HCT116 (cell line): ENCODE data around the gene SLC9A9. TPM values are rescaled to one million over a fixed set of nuclear protein-coding genes. Genes with fewer than 3 reads are reported as not detected.

Experiments used
- ATAC-seq: fragments of 200-7000 bp; cut with Tn5 transposase; 2 replicates; pipeline ENCODE4 v1.9.1; 2020; ENCODE audit warnings: mild to moderate bottlenecking, moderate library complexity
- BruUV-seq: library from RNA; stranded (reverse); fragments of 400-500 nt; replicated peaks from 2 replicates; lab custom pipeline; 2021; lab: Mats Ljungman, UMichigan
- CTCF ChIA-PET: fragments of 300-600 bp; sonication (Branson Sonifier 250); formaldehyde crosslinking; loops from one replicate; lab custom pipeline; 2021; ENCODE audit warnings: antibody characterized with exemption; lab: Charles Lee
- POLR2A ChIA-PET: fragments of 300-600, 350-600 bp; sonication (Branson Sonifier 250); formaldehyde crosslinking; loops from one replicate; lab custom pipeline; 2021; ENCODE audit warnings: antibody characterized with exemption; lab: Charles Lee
- RAD21 ChIA-PET, 2 experiments: fragments of 300-600 bp; sonication (Branson Sonifier 250); formaldehyde crosslinking; loops; one replicate each; lab custom pipeline; 2023; ENCODE audit warnings: low total read pairs in 2 of 2; ENCODE audit not compliant: uncharacterized antibody in 2 of 2, unreplicated experiment in 2 of 2, low non-redundant PET in 1 of 2; lab: Charles Lee
- DNase-seq: peaks from one replicate; pipeline ENCODE4 v3.0.0-alpha.2; 2010; ENCODE audit warnings: low read depth, low spot score
- H2AFZ ChIP-seq: fragments of 200-600 bp; shearing (Covaris generic), sonication (generic); 2 replicates; pipeline ENCODE4 v1.6.1; 2017; ENCODE audit warnings: low read depth, mixed run types, mixed read lengths, antibody characterized with exemption, low read length; ENCODE audit not compliant: poor library complexity, severe bottlenecking
- H3K27ac ChIP-seq: 2 replicates; pipeline ENCODE4 v1.5.1; 2012; ENCODE audit warnings: low read depth, low read length
- H3K27me3 ChIP-seq: fragments of 200-600 bp; sonication (generic); 2 replicates; pipeline ENCODE4 v1.6.1; 2016; ENCODE audit warnings: mixed run types, low read length, mixed read lengths; ENCODE audit not compliant: insufficient read depth
- H3K36me3 ChIP-seq, 2 experiments: fragments of 200-500 bp in 1 of 2; fragments of 200-600 bp in 1 of 2; sonication (Bioruptor generic) in 1 of 2; sonication (generic) in 1 of 2; 2 replicates each; pipeline versions ENCODE4 v1.5.1 to v1.6.1; 2014 to 2016; ENCODE audit warnings: low read length in 2 of 2, inconsistent platforms in 1 of 2, mixed read lengths in 1 of 2, mixed run types in 1 of 2; ENCODE audit not compliant: insufficient read depth in 2 of 2, control insufficient read depth in 1 of 2
- H3K4me1 ChIP-seq, 2 experiments: fragments of 200-600 bp in 1 of 2; sonication (generic) in 1 of 2; 2 replicates each; pipeline versions ENCODE4 v1.5.1 to v1.6.1; 2012 to 2017; ENCODE audit warnings: low read length in 2 of 2, inconsistent platforms in 1 of 2, mild to moderate bottlenecking in 1 of 2, mixed read lengths in 1 of 2, mixed run types in 1 of 2, moderate library complexity in 1 of 2; ENCODE audit not compliant: insufficient read depth in 2 of 2, control insufficient read depth in 1 of 2
- H3K4me2 ChIP-seq: fragments of 200-600 bp; sonication (generic); 2 replicates; pipeline ENCODE4 v1.6.1; 2017; ENCODE audit warnings: mixed run types, low read length, mixed read lengths
- H3K4me3 ChIP-seq, 2 experiments: fragments of 200-600 bp in 1 of 2; sonication (generic) in 1 of 2; replicated peaks in 1 of 2; 2 replicates each; pipeline ENCODE4 v1.5.1; 2011 to 2016; ENCODE audit warnings: low read length in 2 of 2, control low read depth in 1 of 2, low read depth in 1 of 2, mild to moderate bottlenecking in 1 of 2, mixed read lengths in 1 of 2, mixed run types in 1 of 2
- H3K79me2 ChIP-seq: fragments of 200-600 bp; sonication (generic); 2 replicates; pipeline ENCODE4 v1.6.1; 2017; ENCODE audit warnings: mild to moderate bottlenecking, mixed run types, low read length, moderate library complexity, mixed read lengths; ENCODE audit not compliant: insufficient read depth
- H3K9ac ChIP-seq: fragments of 200-600 bp; sonication (generic); 2 replicates; pipeline ENCODE4 v1.6.1; 2016; ENCODE audit warnings: low read length, mixed read lengths
- H3K9me2 ChIP-seq: fragments of 200-600 bp; sonication (generic), shearing (Covaris generic); 2 replicates; pipeline ENCODE4 v1.6.1; 2017; ENCODE audit warnings: mixed run types, mild to moderate bottlenecking, moderate library complexity; ENCODE audit not compliant: insufficient read depth
- H3K9me3 ChIP-seq, 2 experiments: fragments of 200-500 bp in 1 of 2; fragments of 200-600 bp in 1 of 2; sonication (Bioruptor generic) in 1 of 2; sonication (generic) in 1 of 2; 2 replicates each; pipeline ENCODE4 v1.6.1; 2014 to 2017; ENCODE audit warnings: low read length in 2 of 2, mixed read lengths in 2 of 2, inconsistent platforms in 1 of 2, low read depth in 1 of 2, mild to moderate bottlenecking in 1 of 2, mixed run types in 1 of 2, moderate library complexity in 1 of 2; ENCODE audit not compliant: control insufficient read depth in 1 of 2, insufficient read depth in 1 of 2
- H4K20me1 ChIP-seq: fragments of 200-600 bp; sonication (generic), shearing (Covaris generic); 2 replicates; pipeline ENCODE4 v1.6.1; 2017; ENCODE audit warnings: mixed run types, mild to moderate bottlenecking, moderate library complexity; ENCODE audit not compliant: insufficient read depth
- CBX3 ChIP-seq: IDR thresholded peaks from 2 replicates; pipeline ENCODE4 v1.6.1; 2012; ENCODE audit warnings: low read depth
- EGR1 ChIP-seq: IDR thresholded peaks from 2 replicates; pipeline ENCODE4 v1.6.1; 2012; ENCODE audit warnings: low read depth
- ELF1 ChIP-seq: IDR thresholded peaks from 2 replicates; pipeline ENCODE4 v1.6.1; 2012; ENCODE audit warnings: low read depth, borderline replicate concordance
- EZH2 ChIP-seq: fragments of 200-600 bp; sonication (generic); IDR thresholded peaks from 2 replicates; pipeline ENCODE4 v1.6.1; 2017; ENCODE audit warnings: antibody characterized with exemption, mixed run types
- EZH2phosphoT487 ChIP-seq: fragments of 200-600 bp; IDR thresholded peaks from 2 replicates; pipeline ENCODE4 v1.6.1; 2018; ENCODE audit warnings: antibody characterized with exemption, borderline replicate concordance
- MAX ChIP-seq: IDR thresholded peaks from 2 replicates; pipeline ENCODE4 v1.6.1; 2012
- POLR2A ChIP-seq: IDR thresholded peaks from 2 replicates; pipeline ENCODE4 v1.7.0; 2011; ENCODE audit warnings: borderline replicate concordance; ENCODE audit not compliant: insufficient read depth, insufficient read length; ENCODE audit errors: extremely low read depth
- POLR2AphosphoS5 ChIP-seq: IDR thresholded peaks from 2 replicates; pipeline ENCODE4 v1.6.1; 2011; ENCODE audit warnings: mild to moderate bottlenecking, low read depth, low read length, moderate library complexity
- RAD21 ChIP-seq: IDR thresholded peaks from 2 replicates; pipeline ENCODE4 v1.6.1; 2012; ENCODE audit warnings: low read depth, mild to moderate bottlenecking
- SP1 ChIP-seq: IDR thresholded peaks from 2 replicates; pipeline ENCODE4 v1.6.1; 2012; ENCODE audit warnings: low read depth
- SRF ChIP-seq: IDR thresholded peaks from 2 replicates; pipeline ENCODE4 v1.6.1; 2012; ENCODE audit warnings: low read depth
- TCF7L2 ChIP-seq: IDR thresholded peaks from 2 replicates; pipeline ENCODE4 v1.7.0; 2011; ENCODE audit warnings: borderline replicate concordance, inconsistent platforms; ENCODE audit not compliant: insufficient read depth, insufficient read length; ENCODE audit errors: extremely low read depth
- ZNF274 ChIP-seq: fragments of 200-500 bp; sonication (Bioruptor generic); IDR thresholded peaks from 2 replicates; pipeline ENCODE4 v1.6.1; 2014; ENCODE audit warnings: mild to moderate bottlenecking, low read depth, low read length, inconsistent platforms
- intact Hi-C: fragments of 100-400 bp; cut with micrococcal nuclease; formaldehyde crosslinking; loops from 2 replicates; pipeline ENCODE4 v1.10.0; 2022
- total RNA-seq: library from RNA; stranded (reverse); gene quantifications from one replicate; pipeline ENCODE4 v1.2.1, GENCODE V29; 2021; ENCODE audit not compliant: unreplicated experiment
- TF ChIP-seq, protein P1 (sequence below): IDR thresholded peaks from 2 replicates; pipeline ENCODE4 v1.6.1; 2011; ENCODE audit warnings: mild to moderate bottlenecking, low read length, moderate library complexity; ENCODE audit not compliant: insufficient replicate concordance; ENCODE audit errors: extremely low read depth
- TF ChIP-seq, protein P2 (sequence below), 3 experiments: fragments of 200-600 bp in 1 of 3; sonication (generic) in 1 of 3; IDR thresholded peaks in 2 of 3; conservative IDR thresholded peaks in 1 of 3; 2 replicates each; pipeline ENCODE4 v1.5.1; 2012 to 2017; ENCODE audit warnings: low read depth in 2 of 3, low read length in 2 of 3, antibody characterized with exemption in 1 of 3, borderline replicate concordance in 1 of 3, control low read depth in 1 of 3, mild to moderate bottlenecking in 1 of 3, mixed read lengths in 1 of 3, mixed run types in 1 of 3, moderate library complexity in 1 of 3; ENCODE audit not compliant: insufficient read depth in 1 of 3
- TF ChIP-seq, protein P3 (sequence below): IDR thresholded peaks from 2 replicates; pipeline ENCODE4 v1.6.1; 2012

SLC9A9 gene
- total RNA-seq, 1 experiment from 2014 or later = 0.20 TPM

DNA sequence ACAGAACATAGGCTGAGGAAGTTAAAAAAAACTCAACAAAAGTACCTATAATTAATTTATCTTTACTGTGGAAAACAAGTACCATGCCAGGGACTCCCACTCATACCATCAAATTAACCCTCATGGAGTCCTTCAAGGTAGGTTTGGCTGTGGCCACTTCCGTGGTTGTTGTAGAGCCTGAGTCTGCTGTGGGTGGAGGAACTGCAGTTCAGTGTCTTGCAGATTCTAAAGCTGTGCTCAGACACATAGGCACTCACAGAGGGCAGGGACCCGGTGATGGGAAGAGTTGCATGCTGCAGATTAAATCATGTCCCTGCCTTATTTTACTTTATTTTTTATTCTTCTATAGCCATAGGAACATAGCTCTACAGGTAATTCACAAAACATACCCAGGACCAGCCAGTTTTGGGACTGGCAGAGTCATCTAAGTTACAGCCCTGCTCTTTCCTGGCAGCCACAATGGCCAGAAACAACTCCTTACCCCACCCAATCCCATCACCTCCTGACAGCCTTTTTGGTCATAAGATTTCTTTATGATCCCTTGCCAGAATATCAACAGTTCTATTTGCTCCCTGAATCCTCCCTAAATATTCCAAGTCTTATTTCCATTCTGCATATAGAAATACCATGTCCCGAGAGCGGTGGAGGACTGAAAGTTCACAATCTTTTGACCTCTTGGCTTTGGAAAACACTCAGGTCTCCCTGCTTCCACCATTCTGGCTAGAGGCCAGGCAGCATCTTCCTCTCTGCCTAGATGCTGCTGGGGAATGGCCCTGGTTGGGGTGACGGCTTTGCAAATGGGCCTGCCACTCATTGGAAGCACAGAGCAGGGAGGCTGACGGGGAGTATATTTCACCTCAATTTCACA is 535.0 kb downstream of the SLC9A9 start (continued):
- TF ChIP-seq EGR1 (no peak), MAX (no peak)

GRCh38 chr3:143311096-143311495 is 537.2 kb downstream of the SLC9A9 start:
- DNase-seq (no peak), ATAC-seq (no peak)
- Histone ChIP-seq H3K4me1 (peaks cover 0 to 8% of the 10 kb centered on the region in 2 experiments; a peak in 1 of 4 replicates), H3K9me2 (no peaks in the 10 kb centered on the region), H3K4me2 (no peak overlapping the region), H2AFZ (no peak overlapping the region), H3K79me2 (no peaks in the 10 kb centered on the region), H3K4me3 (no peak overlapping the region), H3K9ac (no peak overlapping the region), H3K9me3 (no peaks in the 10 kb centered on the region), H3K27ac (no peak overlapping the region), H3K27me3 (peaks cover 7% of the 10 kb centered on the region; the same call in 1 of the 2 replicates), H3K36me3 (no peaks in the 10 kb centered on the region), H4K20me1 (no peaks in the 10 kb centered on the region)
- ChIA-PET CTCF (no interaction called here), RAD21 (no interaction called here), POLR2A (no interaction called here)
- no TSS peak for BruUV-seq
- intact Hi-C loops = no loop called here
- TF ChIP-seq RAD21 (no peak), POLR2A (no peak), SP1 (no peak), EZH2 (no peak), EZH2phosphoT487 (no peak), TCF7L2 (no peak), POLR2AphosphoS5 (no peak), MAX (no peak), ELF1 (no peak), ZNF274 (no peak), SRF (no peak), CBX3 (no peak)
- TF ChIP-seq, protein P1, sequence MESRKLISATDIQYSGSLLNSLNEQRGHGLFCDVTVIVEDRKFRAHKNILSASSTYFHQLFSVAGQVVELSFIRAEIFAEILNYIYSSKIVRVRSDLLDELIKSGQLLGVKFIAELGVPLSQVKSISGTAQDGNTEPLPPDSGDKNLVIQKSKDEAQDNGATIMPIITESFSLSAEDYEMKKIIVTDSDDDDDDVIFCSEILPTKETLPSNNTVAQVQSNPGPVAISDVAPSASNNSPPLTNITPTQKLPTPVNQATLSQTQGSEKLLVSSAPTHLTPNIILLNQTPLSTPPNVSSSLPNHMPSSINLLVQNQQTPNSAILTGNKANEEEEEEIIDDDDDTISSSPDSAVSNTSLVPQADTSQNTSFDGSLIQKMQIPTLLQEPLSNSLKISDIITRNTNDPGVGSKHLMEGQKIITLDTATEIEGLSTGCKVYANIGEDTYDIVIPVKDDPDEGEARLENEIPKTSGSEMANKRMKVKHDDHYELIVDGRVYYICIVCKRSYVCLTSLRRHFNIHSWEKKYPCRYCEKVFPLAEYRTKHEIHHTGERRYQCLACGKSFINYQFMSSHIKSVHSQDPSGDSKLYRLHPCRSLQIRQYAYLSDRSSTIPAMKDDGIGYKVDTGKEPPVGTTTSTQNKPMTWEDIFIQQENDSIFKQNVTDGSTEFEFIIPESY = no peak
- TF ChIP-seq, protein P2, sequence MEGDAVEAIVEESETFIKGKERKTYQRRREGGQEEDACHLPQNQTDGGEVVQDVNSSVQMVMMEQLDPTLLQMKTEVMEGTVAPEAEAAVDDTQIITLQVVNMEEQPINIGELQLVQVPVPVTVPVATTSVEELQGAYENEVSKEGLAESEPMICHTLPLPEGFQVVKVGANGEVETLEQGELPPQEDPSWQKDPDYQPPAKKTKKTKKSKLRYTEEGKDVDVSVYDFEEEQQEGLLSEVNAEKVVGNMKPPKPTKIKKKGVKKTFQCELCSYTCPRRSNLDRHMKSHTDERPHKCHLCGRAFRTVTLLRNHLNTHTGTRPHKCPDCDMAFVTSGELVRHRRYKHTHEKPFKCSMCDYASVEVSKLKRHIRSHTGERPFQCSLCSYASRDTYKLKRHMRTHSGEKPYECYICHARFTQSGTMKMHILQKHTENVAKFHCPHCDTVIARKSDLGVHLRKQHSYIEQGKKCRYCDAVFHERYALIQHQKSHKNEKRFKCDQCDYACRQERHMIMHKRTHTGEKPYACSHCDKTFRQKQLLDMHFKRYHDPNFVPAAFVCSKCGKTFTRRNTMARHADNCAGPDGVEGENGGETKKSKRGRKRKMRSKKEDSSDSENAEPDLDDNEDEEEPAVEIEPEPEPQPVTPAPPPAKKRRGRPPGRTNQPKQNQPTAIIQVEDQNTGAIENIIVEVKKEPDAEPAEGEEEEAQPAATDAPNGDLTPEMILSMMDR (IDR thresholded peaks at IDR 0.05 in 2 of 3, conservative IDR thresholded peaks at IDR 0.05 in 1 of 3; ENCODE audit: borderline replicate concordance in 1 of 3, insufficient read depth in 1 of 3, low read depth in 2 of 3, low read length in 2 of 3) = no peak
- TF ChIP-seq, protein P3, sequence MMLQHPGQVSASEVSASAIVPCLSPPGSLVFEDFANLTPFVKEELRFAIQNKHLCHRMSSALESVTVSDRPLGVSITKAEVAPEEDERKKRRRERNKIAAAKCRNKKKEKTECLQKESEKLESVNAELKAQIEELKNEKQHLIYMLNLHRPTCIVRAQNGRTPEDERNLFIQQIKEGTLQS = no peak
